Fibroblast of the aortic adventitia (primary cell): ENCODE results near the gene AGPAT4. TPM values are rescaled to one million over a fixed set of nuclear protein-coding genes. Genes with fewer than 3 reads are reported as not detected.

Source experiments
- DNase-seq: peaks from one replicate; pipeline ENCODE4 v3.0.0-alpha.2; 2010; ENCODE audit warnings: low read depth
- H3K4me3 ChIP-seq: 2 replicates; pipeline ENCODE4 v1.5.1; 2011; ENCODE audit warnings: low read depth, mild to moderate bottlenecking, control low read depth, low read length, moderate library complexity
- CTCF ChIP-seq: IDR thresholded peaks from 2 replicates; pipeline ENCODE4 v1.5.1; 2011; ENCODE audit warnings: mild to moderate bottlenecking, low read length, control low read depth, inconsistent platforms; ENCODE audit not compliant: insufficient read depth
- total RNA-seq: library from RNA; depleted of rRNA; stranded (reverse); fragments of >200 nt; gene quantifications from 2 replicates; pipeline ENCODE4 v1.2.3, GENCODE V29; 2012; ENCODE audit warnings: low replicate concordance

The AGPAT4 gene
- total RNA-seq, 1 donor, result 11.6 TPM

- H3K4me3 ChIP-seq, result no peak overlapping the region
- no peak for DNase-seq
- no peak for TF ChIP-seq CTCF
Observed at GRCh38 chr6:161255518-161255917, 18.3 kb downstream of the AGPAT4 start.

DNA sequence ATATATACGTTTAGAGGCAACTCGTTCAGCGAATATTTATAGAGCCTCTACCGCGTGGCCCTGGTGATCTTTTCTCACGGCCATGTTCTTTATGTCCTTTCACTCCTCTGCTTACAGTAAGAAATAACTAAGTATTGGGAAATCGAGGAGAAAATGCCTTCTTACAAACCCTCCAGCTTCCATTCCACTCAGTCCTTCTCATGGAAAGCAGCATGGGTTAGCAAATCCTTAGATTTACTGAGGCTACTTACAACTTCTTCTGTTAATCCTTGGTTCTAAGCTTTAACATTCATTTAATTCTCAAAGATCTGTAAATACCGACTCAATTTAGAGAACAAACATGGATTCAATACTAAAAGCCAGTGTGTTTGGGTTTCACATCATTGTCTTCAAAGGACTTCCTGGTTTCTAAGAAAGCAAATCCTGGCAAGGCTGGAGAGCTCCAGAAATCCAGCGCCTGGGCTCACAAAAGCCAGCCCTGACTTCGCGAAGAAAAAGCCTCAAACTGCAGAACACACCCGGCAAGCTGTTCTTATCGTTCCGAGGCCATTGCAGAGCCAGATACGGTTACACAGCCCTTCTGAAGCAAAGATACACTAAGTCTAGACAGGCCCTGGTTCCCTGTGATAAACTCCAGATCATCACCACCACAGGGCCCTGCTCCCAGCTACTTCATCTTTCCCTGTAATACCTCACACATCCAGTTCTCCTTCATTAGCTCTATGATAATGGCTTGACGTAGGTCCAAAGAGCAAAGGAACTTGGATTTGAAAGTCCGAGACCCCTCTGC lies 19.2 kb downstream of the AGPAT4 start:
- TF ChIP-seq CTCF, result no peak
- DNase-seq, result peak; percentile 81
- H3K4me3 ChIP-seq, result no peak overlapping the region

DNA sequence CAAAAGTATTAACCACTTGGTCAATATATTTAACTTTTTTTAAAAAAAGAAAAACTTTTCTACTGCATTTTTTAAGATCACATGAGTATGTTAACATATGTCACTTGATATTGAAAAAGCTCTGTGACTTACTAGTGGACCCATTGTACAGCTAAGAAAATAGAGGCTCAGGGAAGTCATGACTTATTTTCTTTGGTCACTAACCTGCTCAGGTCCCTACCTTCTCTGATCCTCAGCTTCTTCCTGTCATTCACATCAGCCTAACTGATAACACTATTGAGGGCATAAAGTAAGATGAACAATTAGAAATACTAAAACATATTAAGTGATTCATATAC lies 19.8 kb downstream of the AGPAT4 start:
- no peak overlapping the region for H3K4me3 ChIP-seq
- TF ChIP-seq CTCF, result no peak
- no peak for DNase-seq

GRCh38 chr6:161251345-161251744 lies 22.5 kb downstream of the AGPAT4 start:
- DNase-seq, result no peak
- no peak overlapping the region for H3K4me3 ChIP-seq
- TF ChIP-seq CTCF, result no peak

- TF ChIP-seq CTCF, result no peak
- no peak for DNase-seq
- H3K4me3 ChIP-seq, result no peak overlapping the region
Observed at GRCh38 chr6:161249327-161249726, 24.5 kb downstream of the AGPAT4 start.

DNA sequence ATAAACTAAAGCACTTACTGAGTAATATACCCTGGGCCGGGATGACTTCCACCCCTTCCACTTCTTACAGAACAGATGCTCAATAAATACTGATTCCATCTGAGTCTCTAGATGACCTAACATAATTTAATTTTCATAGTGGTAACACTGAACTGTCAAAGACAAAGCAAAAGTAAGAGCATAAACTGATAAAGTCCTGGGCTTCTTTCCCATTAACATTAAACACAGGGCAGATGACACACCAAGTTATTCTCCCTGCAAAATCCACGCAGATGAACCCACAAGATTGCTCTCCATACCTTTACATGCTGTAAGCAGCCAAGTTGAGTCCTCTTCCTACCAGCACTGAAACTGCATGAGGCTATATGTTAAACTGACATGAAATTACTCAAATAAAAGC lies 27.1 kb downstream of the AGPAT4 start:
- H3K4me3 ChIP-seq, result no peak overlapping the region
- no peak for TF ChIP-seq CTCF
- peak; percentile 46 for DNase-seq

- H3K4me3 ChIP-seq, result no peak overlapping the region
- DNase-seq, result no peak
- no peak for TF ChIP-seq CTCF
Observed at GRCh38 chr6:161245363-161245762, 28.5 kb downstream of the AGPAT4 start.
